Spleen (tissue), 7 donors: Measurements from ENCODE around the gene GBX2.

Experiments
- POLR2AphosphoS5 ChIP-seq, 3 donors: sonication (generic); formaldehyde crosslinking; IDR thresholded peaks; one replicate each; pipeline ENCODE4 v1.5.1; 2017; ENCODE audit warnings: antibody characterized with exemption in 3 of 3
- TF ChIP-seq, protein P1 (sequence below), 11 experiments: fragments of 200-600 bp in 7 of 11; fragments of 450-650 bp in 4 of 11; sonication (generic) in 4 of 11; IDR thresholded peaks in 8 of 11; conservative IDR thresholded peaks in 3 of 11; 1 replicate in 7 of 11; 2 replicates in 4 of 11; pipeline versions ENCODE4 v1.4.0 to v1.8.0; 2016 to 2021; ENCODE audit warnings: antibody characterized with exemption in 11 of 11, inconsistent platforms in 4 of 11, mild to moderate bottlenecking in 1 of 11
- donor health status: DM: no; HTN: no; CAD: no; lungs with moderate emphysema.
- donor health status: DM: no; HTN: no; CAD: no.
- donor health status: DM: no; HTN: no; CAD: no.

GRCh38 chr2:236172255-236173035 is 4.3 kb upstream of the GBX2 start:
- no peak for TF ChIP-seq POLR2AphosphoS5 (IDR thresholded peaks at IDR 0.05)
- TF ChIP-seq, protein P1, sequence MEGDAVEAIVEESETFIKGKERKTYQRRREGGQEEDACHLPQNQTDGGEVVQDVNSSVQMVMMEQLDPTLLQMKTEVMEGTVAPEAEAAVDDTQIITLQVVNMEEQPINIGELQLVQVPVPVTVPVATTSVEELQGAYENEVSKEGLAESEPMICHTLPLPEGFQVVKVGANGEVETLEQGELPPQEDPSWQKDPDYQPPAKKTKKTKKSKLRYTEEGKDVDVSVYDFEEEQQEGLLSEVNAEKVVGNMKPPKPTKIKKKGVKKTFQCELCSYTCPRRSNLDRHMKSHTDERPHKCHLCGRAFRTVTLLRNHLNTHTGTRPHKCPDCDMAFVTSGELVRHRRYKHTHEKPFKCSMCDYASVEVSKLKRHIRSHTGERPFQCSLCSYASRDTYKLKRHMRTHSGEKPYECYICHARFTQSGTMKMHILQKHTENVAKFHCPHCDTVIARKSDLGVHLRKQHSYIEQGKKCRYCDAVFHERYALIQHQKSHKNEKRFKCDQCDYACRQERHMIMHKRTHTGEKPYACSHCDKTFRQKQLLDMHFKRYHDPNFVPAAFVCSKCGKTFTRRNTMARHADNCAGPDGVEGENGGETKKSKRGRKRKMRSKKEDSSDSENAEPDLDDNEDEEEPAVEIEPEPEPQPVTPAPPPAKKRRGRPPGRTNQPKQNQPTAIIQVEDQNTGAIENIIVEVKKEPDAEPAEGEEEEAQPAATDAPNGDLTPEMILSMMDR (IDR thresholded peaks at IDR 0.05 in 8 of 11, conservative IDR thresholded peaks at IDR 0.05 in 3 of 11): no peak
